Mesenteric fat pad (tissue), 1 donor: Measurements from ENCODE around the gene MAP3K9. TPM values are rescaled to one million over a fixed set of nuclear protein-coding genes. Genes with fewer than 3 reads are reported as not detected.

ENCODE experiments used
- DNase-seq: peaks from one replicate; pipeline ENCODE4 v3.0.0-alpha.2; 2020; ENCODE audit warnings: low spot score
- total RNA-seq: library from RNA; stranded (reverse); fragmentation: NEBNext Ultra II Directional; extraction: Animal tissue kit (Norgen Biotek cat#: 25700); gene quantifications from one replicate; pipeline ENCODE4 v1.2.1, GENCODE V29; 2021
- donor health status: DM: yes; HTN: yes; CAD: no.

MAP3K9 gene
- total RNA-seq, 1 donor from 2014 or later: 0.26 TPM

- no peak for DNase-seq
Measured at GRCh38 chr14:70701610-70702009, 107.7 kb downstream of the MAP3K9 start.

- no peak for DNase-seq
Measured at GRCh38 chr14:70700955-70701585, 108.2 kb downstream of the MAP3K9 start.

- no peak for DNase-seq
Measured at GRCh38 chr14:70699646-70700045, 109.7 kb downstream of the MAP3K9 start.

GRCh38 chr14:70698288-70698687 lies 111.0 kb downstream of the MAP3K9 start:
- DNase-seq: no peak

- no peak for DNase-seq
Measured at GRCh38 chr14:70697701-70698100, 111.6 kb downstream of the MAP3K9 start.

- DNase-seq: no peak
Measured at GRCh38 chr14:70696026-70696425, 113.3 kb downstream of the MAP3K9 start.

GRCh38 chr14:70692210-70692609 lies 117.1 kb downstream of the MAP3K9 start:
- DNase-seq: no peak

- no peak for DNase-seq
Measured at GRCh38 chr14:70685474-70686197, 123.7 kb downstream of the MAP3K9 start.

- no peak for DNase-seq
Measured at GRCh38 chr14:70683983-70684382, 125.3 kb downstream of the MAP3K9 start.

GRCh38 chr14:70680748-70681147 lies 128.6 kb downstream of the MAP3K9 start:
- no peak for DNase-seq

GRCh38 chr14:70677341-70677740 lies 132.0 kb downstream of the MAP3K9 start:
- DNase-seq: no peak

Other genes starting within 250 kb of the MAP3K9 start
- 24.7 TPM for gene MED6, start 208.9 kb downstream of the MAP3K9 start, total RNA-seq
- gene TTC9, start 167.6 kb downstream of the MAP3K9 start, total RNA-seq: 0.51 TPM
- 89.0 TPM for gene PCNX1, start 97.9 kb upstream of the MAP3K9 start, total RNA-seq